SK-N-SH (cell line): ENCODE measurements around the gene DMD. TPM values are rescaled to one million over a fixed set of nuclear protein-coding genes. Genes with fewer than 3 reads are reported as not detected.

Experiments
- CTCF ChIA-PET: fragments of 300-600, 350-600 bp; formaldehyde crosslinking; extraction: SDS; loops from one replicate; lab custom pipeline; 2021; lab: Yijun Ruan, JAX
- POLR2A ChIA-PET: fragments of 350-600 bp; sonication (Branson Sonifier 250); formaldehyde crosslinking; extraction: SDS; loops from one replicate; lab custom pipeline; 2020; ENCODE audit warnings: antibody characterized with exemption, inconsistent platforms; lab: Yijun Ruan, JAX
- DNase-seq: peaks from one replicate; pipeline ENCODE4 v3.0.0; 2012
- H2AFZ ChIP-seq: fragments of 200-600 bp; sonication (generic); 2 replicates; pipeline ENCODE4 v1.8.1; 2016; ENCODE audit warnings: antibody characterized with exemption, mild to moderate bottlenecking, low read depth
- H3F3A ChIP-seq: fragments of 200-600 bp; sonication (generic); replicated peaks from 2 replicates; pipeline ENCODE3; 2016; ENCODE audit warnings: antibody characterized with exemption, mild to moderate bottlenecking; ENCODE audit not compliant: insufficient read depth
- H3K27ac ChIP-seq, 2 experiments: fragments of 200-500 bp in 1 of 2; fragments of 200-600 bp in 1 of 2; sonication (Bioruptor generic) in 1 of 2; sonication (generic), shearing (Covaris generic) in 1 of 2; 2 replicates each; pipeline versions ENCODE4 v1.5.1 to v1.6.1; 2014 to 2016; ENCODE audit warnings: low read depth in 2 of 2, inconsistent platforms in 1 of 2, low read length in 1 of 2, mild to moderate bottlenecking in 1 of 2, mixed read lengths in 1 of 2
- H3K27me3 ChIP-seq: fragments of 200-600 bp; sonication (generic), shearing (Covaris generic); 2 replicates; pipeline ENCODE4 v1.6.1; 2016; ENCODE audit warnings: mixed run types; ENCODE audit not compliant: insufficient read depth
- H3K36me3 ChIP-seq, 2 experiments: fragments of 200-500 bp in 1 of 2; fragments of 200-600 bp in 1 of 2; sonication (Bioruptor generic) in 1 of 2; sonication (generic) in 1 of 2; replicated peaks in 1 of 2; 2 replicates each; pipeline versions ENCODE3 to v1.5.1; 2014 to 2016; ENCODE audit warnings: low read length in 1 of 2, mild to moderate bottlenecking in 1 of 2; ENCODE audit not compliant: insufficient read depth in 2 of 2, control insufficient read depth in 1 of 2
- H3K4me1 ChIP-seq, 2 experiments: fragments of 200-500 bp in 1 of 2; fragments of 200-600 bp in 1 of 2; sonication (Bioruptor generic) in 1 of 2; sonication (generic), shearing (Covaris generic) in 1 of 2; 2 replicates each; pipeline versions ENCODE4 v1.5.1 to v1.6.1; 2014 to 2016; ENCODE audit warnings: low read depth in 1 of 2, low read length in 1 of 2, mixed run types in 1 of 2; ENCODE audit not compliant: insufficient read depth in 2 of 2, control insufficient read depth in 1 of 2
- H3K4me2 ChIP-seq: fragments of 200-600 bp; sonication (generic), shearing (Covaris generic); 2 replicates; pipeline ENCODE4 v1.6.1; 2017; ENCODE audit warnings: mixed run types
- H3K4me3 ChIP-seq, 2 experiments: fragments of 200-500 bp in 1 of 2; fragments of 200-600 bp in 1 of 2; sonication (Bioruptor generic) in 1 of 2; sonication (generic), shearing (Covaris generic) in 1 of 2; 2 replicates each; pipeline versions ENCODE4 v1.5.1 to v1.8.1; 2014 to 2016; ENCODE audit warnings: low read depth in 2 of 2, inconsistent platforms in 1 of 2, low read length in 1 of 2, mild to moderate bottlenecking in 1 of 2, mixed read lengths in 1 of 2, moderate library complexity in 1 of 2
- H3K79me2 ChIP-seq: fragments of 200-600 bp; sonication (generic); 2 replicates; pipeline ENCODE4 v1.8.1; 2017; ENCODE audit warnings: mild to moderate bottlenecking; ENCODE audit not compliant: insufficient read depth
- H3K9ac ChIP-seq: fragments of 200-600 bp; sonication (generic); 2 replicates; pipeline ENCODE4 v1.6.1; 2017; ENCODE audit warnings: mixed run types
- H3K9me2 ChIP-seq: fragments of 200-600 bp; sonication (generic); 2 replicates; pipeline ENCODE4 v1.6.1; 2017; ENCODE audit warnings: mixed run types
- H3K9me3 ChIP-seq: fragments of 200-600 bp; sonication (generic); 2 replicates; pipeline ENCODE4 v1.6.1; 2017; ENCODE audit warnings: mixed run types, mild to moderate bottlenecking, moderate library complexity
- H4K20me1 ChIP-seq: fragments of 200-600 bp; sonication (generic); 2 replicates; pipeline ENCODE4 v1.6.1; 2017; ENCODE audit warnings: mild to moderate bottlenecking, mixed run types; ENCODE audit not compliant: insufficient read depth
- EZH2phosphoT487 ChIP-seq: fragments of 200-600 bp; sonication (generic); IDR thresholded peaks from 2 replicates; pipeline ENCODE4 v1.6.1; 2017; ENCODE audit warnings: low read depth, mixed run types, mild to moderate bottlenecking, antibody characterized with exemption, moderate library complexity, borderline replicate concordance
- FOXM1 ChIP-seq: IDR thresholded peaks from 2 replicates; pipeline ENCODE4 v1.4.0; 2012; ENCODE audit warnings: low read depth, mild to moderate bottlenecking
- GABPA ChIP-seq: IDR thresholded peaks from 2 replicates; pipeline ENCODE4 v1.4.0; 2012; ENCODE audit warnings: low read depth, mild to moderate bottlenecking
- GATA2 ChIP-seq: sonication (generic); formaldehyde crosslinking; IDR thresholded peaks from 2 replicates; pipeline ENCODE4 v1.5.0; 2020; ENCODE audit warnings: mild to moderate bottlenecking, missing genetic modification reagents
- JUND ChIP-seq: IDR thresholded peaks from 2 replicates; pipeline ENCODE4 v1.4.0; 2012
- MEF2A ChIP-seq: IDR thresholded peaks from 2 replicates; pipeline ENCODE4 v1.4.0; 2012; ENCODE audit warnings: low read depth, borderline replicate concordance
- MXI1 ChIP-seq: IDR thresholded peaks from 2 replicates; pipeline ENCODE4 v1.6.1; 2012; ENCODE audit warnings: mild to moderate bottlenecking, low read depth, low read length, improper control_type of control experiment
- NRF1 ChIP-seq: IDR thresholded peaks from 2 replicates; pipeline ENCODE4 v1.6.1; 2012; ENCODE audit warnings: low read depth, mild to moderate bottlenecking, low read length
- POLR2AphosphoS5 ChIP-seq: IDR thresholded peaks from 2 replicates; pipeline ENCODE4 v1.6.1; 2012; ENCODE audit warnings: low read depth, low read length
- RCOR1 ChIP-seq: fragments of 150-350 bp; IDR thresholded peaks from 2 replicates; pipeline ENCODE4 v1.6.1; 2017; ENCODE audit warnings: antibody characterized with exemption, low read length
- RFX5 ChIP-seq: IDR thresholded peaks from 2 replicates; pipeline ENCODE4 v1.6.1; 2012; ENCODE audit warnings: mild to moderate bottlenecking, improper control_type of control experiment, low read length
- SMC3 ChIP-seq: IDR thresholded peaks from 2 replicates; pipeline ENCODE4 v1.6.1; 2012; ENCODE audit warnings: low read depth, low read length, improper control_type of control experiment
- TAF1 ChIP-seq: IDR thresholded peaks from 2 replicates; pipeline ENCODE4 v1.6.1; 2012; ENCODE audit warnings: low read depth, mild to moderate bottlenecking, low read length, moderate library complexity, borderline replicate concordance
- TEAD4 ChIP-seq: IDR thresholded peaks from 2 replicates; pipeline ENCODE4 v1.4.0; 2012; ENCODE audit warnings: mild to moderate bottlenecking, borderline replicate concordance; ENCODE audit not compliant: insufficient read depth
- YY1 ChIP-seq: IDR thresholded peaks from 2 replicates; pipeline ENCODE4 v1.4.0; 2012; ENCODE audit warnings: low read depth, mild to moderate bottlenecking
- WGBS: methylation state at CpG from one replicate; pipeline ENCODE4 v1.1.6; 2017; ENCODE audit warnings: low lambda C conversion rate; 5-methylcytosine and 5-hydroxymethylcytosine counted together
- polyA plus RNA-seq, 3 experiments: library from polyadenylated mRNA; depleted of rRNA; stranded (reverse); fragments of >200 nt; gene quantifications; 2 replicates each; pipeline ENCODE4 v1.2.3, GENCODE V29; 2012
- TF ChIP-seq, protein P1 (sequence below): fragments of 200-600 bp; sonication (generic); IDR thresholded peaks from 2 replicates; pipeline ENCODE4 v1.6.1; 2017; ENCODE audit warnings: antibody characterized with exemption, mild to moderate bottlenecking, moderate library complexity
- TF ChIP-seq, protein P2 (sequence below): IDR thresholded peaks from 2 replicates; pipeline ENCODE4 v1.4.0; 2012; ENCODE audit warnings: low read depth, borderline replicate concordance
- TF ChIP-seq, protein P3 (sequence below): fragments of 150-350 bp; IDR thresholded peaks from 2 replicates; pipeline ENCODE4 v1.6.1; 2016; ENCODE audit warnings: mild to moderate bottlenecking, low read depth, low read length
- TF ChIP-seq, protein P4 (sequence below): IDR thresholded peaks from 2 replicates; pipeline ENCODE4; 2012
- TF ChIP-seq, protein P5 (sequence below): IDR thresholded peaks from 2 replicates; pipeline ENCODE4 v1.4.0; 2012; ENCODE audit warnings: low read depth, borderline replicate concordance

Gene DMD
- polyA plus RNA-seq, 1 of the 3 experiments (the other 2 are of a cell fraction) = 3.9 TPM

DNA sequence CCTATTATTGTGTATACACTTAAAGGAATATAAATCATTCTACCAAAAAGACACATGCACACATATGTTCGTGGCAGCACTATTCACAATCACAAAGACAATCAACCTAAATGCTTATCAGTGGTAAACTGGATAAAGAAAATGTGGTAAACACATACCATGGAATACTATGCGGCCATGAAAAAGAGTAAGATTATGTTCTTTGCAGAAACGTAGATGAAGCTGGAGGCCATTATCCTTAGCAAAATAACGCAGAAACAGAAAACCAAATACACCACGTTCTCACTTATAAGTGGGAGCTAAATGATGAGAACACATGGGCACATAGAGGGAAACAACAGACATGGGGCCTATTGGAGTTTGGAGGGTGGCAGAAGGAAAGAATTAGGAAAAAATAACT is 593.2 kb downstream of the DMD start:
- no peak overlapping the region for H3K9ac ChIP-seq
- DNase-seq = no peak
- H3K9me3 ChIP-seq = no peaks in the 10 kb centered on the region
- no peaks in the 10 kb centered on the region for H4K20me1 ChIP-seq
- no peaks in the 10 kb centered on the region for H3F3A ChIP-seq
- H3K4me2 ChIP-seq = no peak overlapping the region
- H3K36me3 ChIP-seq = no peaks in the 10 kb centered on the region
- H3K79me2 ChIP-seq = no peaks in the 10 kb centered on the region
- H2AFZ ChIP-seq = no peak overlapping the region
- 22% methylated on average over 5 of the region's 5 CpGs for whole genome bisulfite sequencing
- POLR2A ChIA-PET = no interaction called here
- no peak overlapping the region for H3K4me3 ChIP-seq
- no peaks in the 10 kb centered on the region for H3K9me2 ChIP-seq
- no peaks in the 10 kb centered on the region for H3K27me3 ChIP-seq
- CTCF ChIA-PET = no interaction called here
- H3K27ac ChIP-seq = no peak overlapping the region
- TF ChIP-seq SMC3 (no peak), GABPA (no peak), TAF1 (no peak), JUND (no peak), MEF2A (no peak), TEAD4 (no peak), GATA2 (no peak), MXI1 (no peak), RFX5 (no peak), YY1 (no peak), EZH2phosphoT487 (no peak), POLR2AphosphoS5 (no peak), NRF1 (no peak), FOXM1 (no peak), RCOR1 (no peak)
- TF ChIP-seq, protein P1, sequence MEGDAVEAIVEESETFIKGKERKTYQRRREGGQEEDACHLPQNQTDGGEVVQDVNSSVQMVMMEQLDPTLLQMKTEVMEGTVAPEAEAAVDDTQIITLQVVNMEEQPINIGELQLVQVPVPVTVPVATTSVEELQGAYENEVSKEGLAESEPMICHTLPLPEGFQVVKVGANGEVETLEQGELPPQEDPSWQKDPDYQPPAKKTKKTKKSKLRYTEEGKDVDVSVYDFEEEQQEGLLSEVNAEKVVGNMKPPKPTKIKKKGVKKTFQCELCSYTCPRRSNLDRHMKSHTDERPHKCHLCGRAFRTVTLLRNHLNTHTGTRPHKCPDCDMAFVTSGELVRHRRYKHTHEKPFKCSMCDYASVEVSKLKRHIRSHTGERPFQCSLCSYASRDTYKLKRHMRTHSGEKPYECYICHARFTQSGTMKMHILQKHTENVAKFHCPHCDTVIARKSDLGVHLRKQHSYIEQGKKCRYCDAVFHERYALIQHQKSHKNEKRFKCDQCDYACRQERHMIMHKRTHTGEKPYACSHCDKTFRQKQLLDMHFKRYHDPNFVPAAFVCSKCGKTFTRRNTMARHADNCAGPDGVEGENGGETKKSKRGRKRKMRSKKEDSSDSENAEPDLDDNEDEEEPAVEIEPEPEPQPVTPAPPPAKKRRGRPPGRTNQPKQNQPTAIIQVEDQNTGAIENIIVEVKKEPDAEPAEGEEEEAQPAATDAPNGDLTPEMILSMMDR = no peak
- TF ChIP-seq, protein P2, sequence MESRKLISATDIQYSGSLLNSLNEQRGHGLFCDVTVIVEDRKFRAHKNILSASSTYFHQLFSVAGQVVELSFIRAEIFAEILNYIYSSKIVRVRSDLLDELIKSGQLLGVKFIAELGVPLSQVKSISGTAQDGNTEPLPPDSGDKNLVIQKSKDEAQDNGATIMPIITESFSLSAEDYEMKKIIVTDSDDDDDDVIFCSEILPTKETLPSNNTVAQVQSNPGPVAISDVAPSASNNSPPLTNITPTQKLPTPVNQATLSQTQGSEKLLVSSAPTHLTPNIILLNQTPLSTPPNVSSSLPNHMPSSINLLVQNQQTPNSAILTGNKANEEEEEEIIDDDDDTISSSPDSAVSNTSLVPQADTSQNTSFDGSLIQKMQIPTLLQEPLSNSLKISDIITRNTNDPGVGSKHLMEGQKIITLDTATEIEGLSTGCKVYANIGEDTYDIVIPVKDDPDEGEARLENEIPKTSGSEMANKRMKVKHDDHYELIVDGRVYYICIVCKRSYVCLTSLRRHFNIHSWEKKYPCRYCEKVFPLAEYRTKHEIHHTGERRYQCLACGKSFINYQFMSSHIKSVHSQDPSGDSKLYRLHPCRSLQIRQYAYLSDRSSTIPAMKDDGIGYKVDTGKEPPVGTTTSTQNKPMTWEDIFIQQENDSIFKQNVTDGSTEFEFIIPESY = no peak
- TF ChIP-seq, protein P3, sequence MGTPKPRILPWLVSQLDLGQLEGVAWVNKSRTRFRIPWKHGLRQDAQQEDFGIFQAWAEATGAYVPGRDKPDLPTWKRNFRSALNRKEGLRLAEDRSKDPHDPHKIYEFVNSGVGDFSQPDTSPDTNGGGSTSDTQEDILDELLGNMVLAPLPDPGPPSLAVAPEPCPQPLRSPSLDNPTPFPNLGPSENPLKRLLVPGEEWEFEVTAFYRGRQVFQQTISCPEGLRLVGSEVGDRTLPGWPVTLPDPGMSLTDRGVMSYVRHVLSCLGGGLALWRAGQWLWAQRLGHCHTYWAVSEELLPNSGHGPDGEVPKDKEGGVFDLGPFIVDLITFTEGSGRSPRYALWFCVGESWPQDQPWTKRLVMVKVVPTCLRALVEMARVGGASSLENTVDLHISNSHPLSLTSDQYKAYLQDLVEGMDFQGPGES = no peak
- TF ChIP-seq, protein P4, sequence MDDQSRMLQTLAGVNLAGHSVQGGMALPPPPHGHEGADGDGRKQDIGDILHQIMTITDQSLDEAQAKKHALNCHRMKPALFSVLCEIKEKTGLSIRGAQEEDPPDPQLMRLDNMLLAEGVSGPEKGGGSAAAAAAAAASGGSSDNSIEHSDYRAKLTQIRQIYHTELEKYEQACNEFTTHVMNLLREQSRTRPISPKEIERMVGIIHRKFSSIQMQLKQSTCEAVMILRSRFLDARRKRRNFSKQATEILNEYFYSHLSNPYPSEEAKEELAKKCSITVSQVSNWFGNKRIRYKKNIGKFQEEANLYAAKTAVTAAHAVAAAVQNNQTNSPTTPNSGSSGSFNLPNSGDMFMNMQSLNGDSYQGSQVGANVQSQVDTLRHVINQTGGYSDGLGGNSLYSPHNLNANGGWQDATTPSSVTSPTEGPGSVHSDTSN = no peak
- TF ChIP-seq, protein P5, sequence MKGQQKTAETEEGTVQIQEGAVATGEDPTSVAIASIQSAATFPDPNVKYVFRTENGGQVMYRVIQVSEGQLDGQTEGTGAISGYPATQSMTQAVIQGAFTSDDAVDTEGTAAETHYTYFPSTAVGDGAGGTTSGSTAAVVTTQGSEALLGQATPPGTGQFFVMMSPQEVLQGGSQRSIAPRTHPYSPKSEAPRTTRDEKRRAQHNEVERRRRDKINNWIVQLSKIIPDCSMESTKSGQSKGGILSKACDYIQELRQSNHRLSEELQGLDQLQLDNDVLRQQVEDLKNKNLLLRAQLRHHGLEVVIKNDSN = no peak
- no peaks in the 10 kb centered on the region for H3K4me1 ChIP-seq
